ENCODE measurements around the gene LRP1B. TPM values are rescaled to one million over a fixed set of nuclear protein-coding genes. Genes with fewer than 3 reads are reported as not detected.

LRP1B gene
- total RNA-seq, 1 donor from 2014 or later: 0.25 TPM

DNA sequence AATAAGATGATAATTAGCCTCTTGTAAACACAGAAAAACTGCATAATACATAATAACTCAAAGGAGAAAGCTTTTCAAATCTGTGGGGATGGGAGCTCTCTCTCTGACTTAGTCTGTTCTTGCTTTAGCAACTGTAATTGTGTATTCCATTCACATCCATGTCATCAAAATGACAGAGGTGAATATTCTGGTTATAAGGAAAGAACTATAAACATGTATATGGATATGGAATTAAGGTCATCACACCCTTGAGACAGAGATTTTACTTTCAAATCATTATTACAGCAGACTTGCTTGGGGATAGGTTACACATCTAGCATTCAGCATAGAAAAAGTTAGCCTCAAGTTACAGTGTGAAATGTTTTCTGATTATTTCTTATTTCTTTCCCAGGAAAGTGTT lies 497.7 kb downstream of the LRP1B start:
- no peak for DNase-seq (ENCODE audit: low spot score)
- no peaks in the 10 kb centered on the region for H3K9me3 Mint-ChIP-seq (ENCODE audit: low read depth)
- no peak overlapping the region for H3K4me3 Mint-ChIP-seq (ENCODE audit: unreplicated experiment)
- no peaks in the 10 kb centered on the region for H3K4me1 Mint-ChIP-seq (ENCODE audit: low read depth)
- no peaks in the 10 kb centered on the region for H3K36me3 Mint-ChIP-seq (ENCODE audit: low read depth)
- H3K27ac Mint-ChIP-seq (ENCODE audit: unreplicated experiment): no peak overlapping the region
- TF ChIP-seq CTCF (IDR thresholded peaks at IDR 0.05): no peak
- H3K27me3 Mint-ChIP-seq (ENCODE audit: low read depth): no peaks in the 10 kb centered on the region

GRCh38 chr2:141630407-141630930 lies 500.3 kb downstream of the LRP1B start:
- no peaks in the 10 kb centered on the region for H3K27me3 Mint-ChIP-seq (ENCODE audit: low read depth)

DNA sequence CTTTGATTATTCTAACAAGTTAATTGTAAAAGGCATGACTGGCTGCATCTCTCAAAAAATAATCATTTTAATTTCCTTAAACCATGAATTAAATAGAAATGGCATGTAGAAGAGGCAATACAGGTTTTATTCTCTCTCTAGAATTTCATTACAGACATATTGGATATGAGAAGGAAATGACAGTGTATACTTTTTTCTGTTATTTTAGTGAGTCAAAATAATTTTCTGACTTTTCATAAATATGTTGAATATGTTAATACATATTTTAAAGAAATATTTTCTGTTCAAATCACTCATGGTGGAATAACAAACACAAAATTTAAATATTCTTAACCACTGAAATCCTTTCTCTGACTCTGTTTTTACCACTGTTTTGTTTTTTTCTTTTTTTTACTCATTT lies 510.4 kb downstream of the LRP1B start:
- Mint-ChIP-seq H3K4me3 (ENCODE audit: unreplicated experiment) (no peak overlapping the region), H3K27me3 (ENCODE audit: low read depth) (no peaks in the 10 kb centered on the region), H3K27ac (ENCODE audit: unreplicated experiment) (no peak overlapping the region), H3K36me3 (ENCODE audit: low read depth) (no peaks in the 10 kb centered on the region), H3K4me1 (ENCODE audit: low read depth) (peaks cover 2% of the 10 kb centered on the region), H3K9me3 (ENCODE audit: low read depth) (no peaks in the 10 kb centered on the region)
- DNase-seq (ENCODE audit: low spot score): no peak
- TF ChIP-seq CTCF (IDR thresholded peaks at IDR 0.05): no peak

More at GRCh38 chr2:141630407-141630930, 500.3 kb downstream of the LRP1B start:
- no peaks in the 10 kb centered on the region for H3K36me3 Mint-ChIP-seq (ENCODE audit: low read depth)
- no peak overlapping the region for H3K27ac Mint-ChIP-seq (ENCODE audit: unreplicated experiment)
- DNase-seq (ENCODE audit: low spot score): no peak
- H3K4me3 Mint-ChIP-seq (ENCODE audit: unreplicated experiment): no peak overlapping the region
- no peaks in the 10 kb centered on the region for H3K9me3 Mint-ChIP-seq (ENCODE audit: low read depth)
- no peaks in the 10 kb centered on the region for H3K4me1 Mint-ChIP-seq (ENCODE audit: low read depth)
- no peak for TF ChIP-seq CTCF (IDR thresholded peaks at IDR 0.05)

DNA sequence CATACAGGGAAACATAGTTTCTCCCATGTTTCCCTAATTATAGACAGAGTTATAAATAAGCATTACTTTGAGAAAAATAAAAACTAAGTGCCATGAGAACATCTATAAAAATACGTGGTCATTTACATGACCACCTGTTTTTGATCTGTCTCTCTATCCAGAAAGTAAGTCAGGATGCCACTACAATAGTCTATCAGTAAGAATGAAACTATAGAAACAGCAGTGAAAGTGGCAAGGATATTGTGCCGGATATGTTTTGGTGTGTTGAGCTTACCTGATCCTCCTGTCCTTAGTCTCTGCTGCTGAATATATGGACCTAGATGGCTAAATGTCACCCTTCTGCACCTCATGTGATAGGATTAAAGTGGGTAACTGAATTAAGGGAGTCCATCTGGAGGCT lies 512.4 kb downstream of the LRP1B start:
- Mint-ChIP-seq H3K9me3 (ENCODE audit: low read depth) (no peaks in the 10 kb centered on the region), H3K4me1 (ENCODE audit: low read depth) (peaks cover 2% of the 10 kb centered on the region), H3K36me3 (ENCODE audit: low read depth) (no peaks in the 10 kb centered on the region), H3K27me3 (ENCODE audit: low read depth) (no peaks in the 10 kb centered on the region), H3K27ac (ENCODE audit: unreplicated experiment) (no peak overlapping the region), H3K4me3 (ENCODE audit: unreplicated experiment) (no peak overlapping the region)
- DNase-seq (ENCODE audit: low spot score): no peak
- no peak for TF ChIP-seq CTCF (IDR thresholded peaks at IDR 0.05)

GRCh38 chr2:141611981-141612380 lies 518.8 kb downstream of the LRP1B start:
- Mint-ChIP-seq H3K4me3 (ENCODE audit: unreplicated experiment) (no peak overlapping the region), H3K36me3 (ENCODE audit: low read depth) (no peaks in the 10 kb centered on the region), H3K27ac (ENCODE audit: unreplicated experiment) (no peak overlapping the region), H3K4me1 (ENCODE audit: low read depth) (peaks cover 11% of the 10 kb centered on the region), H3K9me3 (ENCODE audit: low read depth) (no peaks in the 10 kb centered on the region), H3K27me3 (ENCODE audit: low read depth) (no peaks in the 10 kb centered on the region)
- no peak for DNase-seq (ENCODE audit: low spot score)
- no peak for TF ChIP-seq CTCF (IDR thresholded peaks at IDR 0.05)
